Epithelial cell of prostate (primary cell): ENCODE measurements around the gene CCNJ.
A peak's percentile ranks its signal among the peaks of the same experiment; 100 is the strongest.

Source experiments
- DNase-seq: peaks from one replicate; pipeline ENCODE4 v3.0.0-alpha.2; 2011; ENCODE audit warnings: low read depth, low spot score
- H3K27ac ChIP-seq: fragments of 450-650 bp; 2 replicates; pipeline ENCODE4 v1.5.1; 2017; ENCODE audit warnings: mild to moderate bottlenecking

Gene CCNJ

GRCh38 chr10:96049340-96049739 lies 6.0 kb downstream of the CCNJ start:
- DNase-seq = no peak
- H3K27ac ChIP-seq = no peak overlapping the region

GRCh38 chr10:96053985-96054384 lies 10.6 kb downstream of the CCNJ start:
- DNase-seq = no peak

DNA sequence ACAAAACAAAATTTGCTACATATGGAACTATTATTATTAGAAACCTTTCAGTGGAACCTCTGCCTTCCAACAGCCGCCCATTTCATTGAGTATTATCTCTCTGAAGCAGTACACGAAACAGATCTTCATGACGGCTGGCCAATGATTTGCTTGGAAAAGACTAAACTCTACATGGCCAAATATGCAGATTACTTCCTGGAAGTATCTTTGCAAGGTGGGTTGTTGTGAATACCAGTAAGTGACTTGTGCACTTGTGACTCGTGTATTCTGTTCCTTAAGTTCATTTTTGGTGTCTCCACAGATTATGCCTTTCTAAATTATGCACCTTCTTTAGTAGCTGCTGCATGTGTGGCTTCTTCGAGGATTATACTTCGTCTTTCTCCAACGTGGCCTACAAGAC lies 13.4 kb downstream of the CCNJ start:
- DNase-seq = no peak

More at GRCh38 chr10:96053985-96054384, 10.6 kb downstream of the CCNJ start:
- no peak overlapping the region for H3K27ac ChIP-seq

GRCh38 chr10:96061232-96061631 lies 17.8 kb downstream of the CCNJ start:
- DNase-seq = no peak

More for the DNA sequence above, 13.4 kb downstream of the CCNJ start:
- H3K27ac ChIP-seq = no peak overlapping the region

GRCh38 chr10:96072674-96073073 lies 29.3 kb downstream of the CCNJ start:
- no peak overlapping the region for H3K27ac ChIP-seq

More at GRCh38 chr10:96061232-96061631, 17.8 kb downstream of the CCNJ start:
- no peak overlapping the region for H3K27ac ChIP-seq

DNA sequence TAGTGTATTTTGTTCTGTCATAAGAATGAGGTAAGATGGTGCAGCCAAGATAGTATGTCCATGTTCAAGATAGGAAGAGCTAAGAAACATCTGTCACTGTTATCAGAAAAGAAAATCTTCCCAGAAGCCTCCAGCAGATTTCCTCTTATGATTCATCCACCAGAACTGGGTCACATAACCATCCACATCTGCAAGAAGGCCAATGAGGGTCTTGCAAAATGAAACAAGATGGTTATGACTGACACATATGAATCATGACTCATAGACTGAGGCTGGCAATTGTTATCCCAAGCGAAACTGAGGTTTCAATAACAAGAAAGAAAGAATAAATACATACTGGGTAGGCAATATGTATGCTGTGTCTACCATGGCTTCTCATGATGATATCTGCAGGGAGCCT lies 30.3 kb downstream of the CCNJ start:
- peak; percentile 62 for DNase-seq
- no peak overlapping the region for H3K27ac ChIP-seq

More at GRCh38 chr10:96072674-96073073, 29.3 kb downstream of the CCNJ start:
- DNase-seq = no peak

DNA sequence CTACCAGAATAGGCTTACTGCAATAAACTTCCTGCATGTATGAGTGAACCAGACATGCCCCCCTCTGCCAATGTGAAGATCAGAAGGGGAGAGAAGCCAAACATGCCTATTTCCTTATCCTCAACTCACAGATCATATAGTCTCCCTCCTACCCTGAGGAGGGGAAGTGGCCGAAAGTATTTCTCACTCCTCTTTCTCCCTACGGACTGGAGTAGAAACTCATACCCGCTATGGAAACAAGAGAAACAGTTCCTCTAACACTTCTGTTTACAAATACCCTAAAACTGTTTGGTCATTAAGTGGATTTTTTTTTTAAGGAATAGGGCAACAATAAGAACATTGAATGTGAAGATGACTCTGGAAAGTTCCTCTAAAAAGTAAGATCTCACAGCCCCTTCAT lies 31.4 kb downstream of the CCNJ start:
- no peak for DNase-seq
- no peak overlapping the region for H3K27ac ChIP-seq

DNA sequence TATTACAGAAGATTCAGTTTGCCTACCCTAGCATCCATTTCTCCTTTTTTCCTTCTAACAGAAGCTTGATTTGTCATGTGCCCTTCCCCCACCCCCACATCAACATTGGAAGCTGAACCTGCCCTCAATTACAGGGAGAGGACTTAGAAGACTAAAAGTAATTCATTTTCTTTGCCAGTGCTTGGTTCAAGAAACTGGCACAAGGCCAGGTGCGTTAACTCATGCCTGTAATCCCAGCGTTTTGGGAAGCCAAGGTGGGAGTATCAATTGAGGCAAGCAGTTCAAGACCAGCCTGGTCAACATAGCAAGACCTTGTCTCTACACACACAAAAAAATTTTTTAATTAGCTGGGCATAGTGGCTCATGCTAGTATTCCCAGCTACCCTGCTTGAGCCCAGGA lies 32.6 kb downstream of the CCNJ start:
- no peak overlapping the region for H3K27ac ChIP-seq
- no peak for DNase-seq

DNA sequence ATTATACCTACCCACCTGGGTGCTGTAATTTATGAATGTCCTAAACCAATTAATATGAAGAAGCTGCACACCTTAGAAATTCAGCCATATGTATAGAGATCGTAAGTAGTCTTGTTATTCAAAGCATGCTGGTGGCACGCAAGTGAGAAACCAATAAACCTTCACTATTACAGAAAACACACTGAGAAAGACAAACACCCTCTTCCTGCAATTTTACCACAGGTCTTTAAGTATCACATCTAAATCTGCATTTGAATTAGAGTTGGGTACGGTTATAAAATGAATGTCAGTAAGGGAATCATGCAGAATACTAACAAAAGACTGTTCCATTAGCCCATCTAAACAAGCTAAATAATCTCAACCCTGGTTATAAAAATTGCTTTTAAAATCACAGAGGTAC lies 33.8 kb downstream of the CCNJ start:
- no peak overlapping the region for H3K27ac ChIP-seq
- no peak for DNase-seq

DNA sequence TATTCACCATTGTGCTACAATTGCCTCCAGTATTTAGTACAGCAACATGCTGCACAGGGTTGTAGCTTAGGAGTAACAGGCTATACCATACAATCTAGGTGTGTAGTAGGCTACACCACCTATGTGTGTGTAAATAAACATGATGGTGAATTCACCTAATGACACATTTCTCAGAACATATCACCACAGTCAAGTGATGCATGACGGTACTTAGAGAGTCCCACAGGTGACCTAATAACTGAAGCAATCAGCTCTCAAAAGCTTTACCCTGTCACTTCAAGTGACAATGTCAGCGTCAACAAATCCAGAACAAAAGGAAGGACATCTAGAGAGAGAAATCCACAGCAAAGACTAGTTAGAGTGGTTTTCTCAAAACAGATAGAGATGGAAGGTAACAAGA lies 38.8 kb downstream of the CCNJ start:
- H3K27ac ChIP-seq = no peak overlapping the region
- DNase-seq = no peak

GRCh38 chr10:96082748-96083147 lies 39.4 kb downstream of the CCNJ start:
- DNase-seq = no peak
- H3K27ac ChIP-seq = no peak overlapping the region

- DNase-seq = no peak
- H3K27ac ChIP-seq = peak overlapping the region; percentile 88
These were observed 45.7 kb downstream of the CCNJ start for GRCh38 chr10:96089116-96089515.

DNA sequence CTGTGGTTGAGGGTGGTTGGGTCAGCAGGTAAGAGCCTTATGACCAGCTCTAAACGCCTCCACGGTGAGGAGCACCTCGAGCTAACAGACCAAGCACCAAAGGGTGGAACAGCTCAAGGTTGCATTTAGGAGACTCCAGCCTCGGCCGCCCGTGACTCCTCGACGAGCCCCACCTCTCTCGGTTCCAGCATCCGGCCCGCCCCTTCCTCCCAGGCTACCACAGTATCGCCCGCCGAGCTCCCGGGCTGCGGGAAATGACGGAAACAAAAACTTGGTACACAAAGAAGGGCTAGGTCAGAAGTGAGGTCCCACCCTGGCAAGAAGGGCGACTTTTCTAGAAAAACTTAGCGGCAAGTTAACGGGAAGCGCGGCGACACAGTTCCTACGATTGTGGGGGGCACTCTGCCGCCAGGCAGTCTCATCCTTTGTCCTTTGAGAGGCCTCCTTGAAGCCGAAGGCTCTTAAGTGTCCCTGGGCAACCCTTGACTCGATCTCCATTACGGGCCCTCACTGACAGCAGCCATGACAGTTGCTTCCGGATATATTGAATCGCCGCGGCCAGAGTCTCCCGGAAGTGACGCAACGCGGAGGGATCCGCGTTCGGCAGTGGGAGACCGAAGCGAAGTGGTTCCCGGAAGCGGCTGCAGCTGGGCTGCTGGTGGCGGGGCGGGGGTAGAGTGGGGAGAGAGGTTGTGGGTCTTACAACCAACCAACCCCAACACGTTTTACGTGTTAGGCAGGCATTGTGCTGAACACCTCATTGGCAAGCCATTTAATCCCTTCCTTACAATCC lies 46.5 kb downstream of the CCNJ start:
- H3K27ac ChIP-seq = peak overlapping the region; percentile 88
- DNase-seq = peak; percentile 87

DNA sequence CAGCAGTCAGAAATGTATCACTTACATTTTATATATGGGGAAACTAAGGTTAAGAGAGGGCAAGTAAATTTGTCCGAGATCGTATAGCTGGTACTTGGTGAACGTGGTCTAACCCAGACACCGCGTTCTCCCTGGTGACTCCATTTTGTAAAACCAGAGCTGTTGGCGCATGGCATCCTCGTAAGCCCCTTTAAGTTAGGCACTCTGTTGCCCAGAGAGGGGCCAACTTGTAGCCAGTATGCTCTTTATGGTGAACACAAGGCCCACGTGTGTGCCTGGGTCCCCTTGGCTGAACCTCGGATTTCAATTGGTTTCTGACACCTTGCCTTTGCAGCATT lies 47.0 kb downstream of the CCNJ start:
- peak overlapping the region; percentile 88 for H3K27ac ChIP-seq
- no peak for DNase-seq

- no peak for DNase-seq
- H3K27ac ChIP-seq = no peak overlapping the region
These were observed 49.8 kb downstream of the CCNJ start for GRCh38 chr10:96092999-96093767.

GRCh38 chr10:96093948-96094347 lies 50.6 kb downstream of the CCNJ start:
- DNase-seq = no peak
- H3K27ac ChIP-seq = no peak overlapping the region

DNA sequence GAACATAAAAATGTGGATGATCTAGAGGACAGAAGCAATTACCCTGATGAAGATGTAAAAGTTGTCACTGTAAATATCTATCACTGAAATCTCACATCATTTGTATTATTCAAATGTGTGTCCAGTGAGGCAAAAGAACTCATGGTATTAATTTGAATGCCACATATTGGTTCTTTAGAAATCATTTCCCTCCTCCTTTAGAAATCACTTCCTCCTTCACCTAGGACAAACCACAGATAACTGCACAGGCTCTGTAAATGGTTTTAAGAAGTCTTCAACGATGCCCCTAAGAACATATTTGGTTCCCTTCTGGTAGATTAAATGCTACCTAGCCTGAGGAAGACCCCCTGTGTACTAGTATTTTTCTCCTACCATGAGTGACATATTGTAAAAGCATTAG lies 53.6 kb downstream of the CCNJ start:
- no peak for DNase-seq
- no peak overlapping the region for H3K27ac ChIP-seq

GRCh38 chr10:96097865-96098264 lies 54.5 kb downstream of the CCNJ start:
- H3K27ac ChIP-seq = no peak overlapping the region
- DNase-seq = no peak

GRCh38 chr10:96107623-96108038 lies 64.2 kb downstream of the CCNJ start:
- DNase-seq = no peak
- no peak overlapping the region for H3K27ac ChIP-seq
